ENCODE measurements around the gene RGS19. TPM values are rescaled to one million over a fixed set of nuclear protein-coding genes. Genes with fewer than 3 reads are reported as not detected.

RGS19 gene
- total and polyA plus RNA-seq, 8 donors: 3.2 to 11.9 (median 5.7) TPM

- FAIRE-seq: no peak
- Histone ChIP-seq H3K4me3 (peak overlapping the region in 2 of 4 donors; percentile 11 to 14), H3K27me3 (peaks cover 0 to 7% (median 3%) of the 10 kb centered on the region in 4 donors)
Observed at GRCh38 chr20:64049878-64050260, 29.4 kb downstream of the RGS19 start.

GRCh38 chr20:64049060-64049877, 30.0 kb downstream of the RGS19 start, which contains the start of gene SOX18:
Gene SOX18 (minus strand): TSS chr20:64049639. CDS start chr20:64049516, 123 bp downstream.
- no peaks in the 10 kb centered on the region for H3K4me1 ChIP-seq
- no peaks in the 10 kb centered on the region for H3K36me3 ChIP-seq
- no peaks in the 10 kb centered on the region for H3K9me3 ChIP-seq
- intact Hi-C loops (cut with DNase I): no loop called here
- TF ChIP-seq CTCF (IDR thresholded peaks at IDR 0.05): no peak
- peaks cover 0 to 7% (median 3%) of the 10 kb centered on the region in 4 donors for H3K27me3 ChIP-seq
- H3K27ac ChIP-seq: peak within 1 kb of the TSS in 1 of 4 donors; percentile 37
- FAIRE-seq (no peak), DNase-seq (no peak), ATAC-seq (peak in 1 of 4 donors; percentile 29)
- 2 to 3% methylated on average over 33 to 104 of the region's 111 CpGs for WGBS, 2 donors
- H3K4me3 ChIP-seq: peak within 1 kb of the TSS in 2 of 4 donors; percentile 11 to 20

More at GRCh38 chr20:64049878-64050260, 29.4 kb downstream of the RGS19 start:
- H3K36me3 ChIP-seq: no peaks in the 10 kb centered on the region
- WGBS, 2 donors: 35 to 48% methylated on average over 11 to 16 of the region's 16 CpGs
- no peak for TF ChIP-seq CTCF (IDR thresholded peaks at IDR 0.05)
- H3K27ac ChIP-seq: no peak overlapping the region
- H3K9me3 ChIP-seq: no peaks in the 10 kb centered on the region
- intact Hi-C loops (cut with DNase I): no loop called here
- no peaks in the 10 kb centered on the region for H3K4me1 ChIP-seq
- ATAC-seq (no peak), DNase-seq (no peak)

- peak overlapping the region in 2 of 4 donors; percentile 11 to 20 for H3K4me3 ChIP-seq
- TF ChIP-seq CTCF (IDR thresholded peaks at IDR 0.05): no peak
- H3K4me1 ChIP-seq: no peaks in the 10 kb centered on the region
- DNase-seq: no peak
- WGBS, 2 donors: 4% methylated on average over 51 to 101 of the region's 101 CpGs
- H3K27me3 ChIP-seq: peaks cover 0 to 7% (median 3%) of the 10 kb centered on the region in 4 donors
- no peak overlapping the region for H3K27ac ChIP-seq
- intact Hi-C loops (cut with DNase I): no loop called here
- no peak for FAIRE-seq
- H3K9me3 ChIP-seq: no peaks in the 10 kb centered on the region
- ATAC-seq: peak in 1 of 4 donors; percentile 16
- no peaks in the 10 kb centered on the region for H3K36me3 ChIP-seq
Observed at GRCh38 chr20:64048402-64049044, 30.8 kb downstream of the RGS19 start.

GRCh38 chr20:64047968-64048401, 31.3 kb downstream of the RGS19 start:
- Histone ChIP-seq H3K36me3 (no peaks in the 10 kb centered on the region), H3K4me3 (peak overlapping the region in 2 of 4 donors; percentile 11 to 20), H3K27me3 (peaks cover 0 to 7% (median 3%) of the 10 kb centered on the region in 4 donors), H3K9me3 (no peaks in the 10 kb centered on the region), H3K4me1 (no peaks in the 10 kb centered on the region), H3K27ac (no peak overlapping the region)
- no peak for TF ChIP-seq CTCF (IDR thresholded peaks at IDR 0.05)
- DNase-seq (no peak), ATAC-seq (peak in 2 of 4 donors; percentile 17 to 19), FAIRE-seq (no peak)
- WGBS, 2 donors: 5 to 10% methylated on average over 40 to 49 of the region's 49 CpGs
- intact Hi-C loops (cut with DNase I): no loop called here
